Keratinocyte (primary cell): ENCODE measurements around the gene TEX51. TPM values are rescaled to one million over a fixed set of nuclear protein-coding genes. Genes with fewer than 3 reads are reported as not detected.

Experiments
- DNase-seq: peaks from one replicate; pipeline ENCODE4 v3.0.0-alpha.2; 2011; ENCODE audit warnings: low read depth, missing footprints, low spot score
- FAIRE-seq: peaks from 2 replicates; lab custom pipeline; 2011; peaks lifted over from hg19 to GRCh38; lab: Jason Lieb, UNC
- H2AFZ ChIP-seq: 2 replicates; pipeline ENCODE4 v1.6.0; 2012; ENCODE audit warnings: low read length, control low read depth, inconsistent platforms; ENCODE audit not compliant: control insufficient read depth
- H3K27ac ChIP-seq: 2 replicates; pipeline ENCODE4 v1.5.1; 2011; ENCODE audit warnings: low read length; ENCODE audit not compliant: control insufficient read depth, insufficient read depth
- H3K27me3 ChIP-seq: 3 replicates; pipeline ENCODE4 v1.6.0; 2011; ENCODE audit warnings: low read length; ENCODE audit not compliant: control insufficient read depth, insufficient read depth; ENCODE audit errors: extremely low read depth
- H3K36me3 ChIP-seq, 2 experiments: 2 replicates in 1 of 2; 3 replicates in 1 of 2; pipeline ENCODE4 v1.5.1; 2011; ENCODE audit warnings: low read length in 2 of 2, mild to moderate bottlenecking in 1 of 2; ENCODE audit not compliant: control insufficient read depth in 2 of 2, insufficient read depth in 2 of 2; ENCODE audit errors: extremely low read depth in 1 of 2
- H3K4me1 ChIP-seq: 3 replicates; pipeline ENCODE4 v1.5.1; 2011; ENCODE audit warnings: low read length; ENCODE audit not compliant: control insufficient read depth, insufficient read depth; ENCODE audit errors: extremely low read depth
- H3K4me2 ChIP-seq: 3 replicates; pipeline ENCODE4 v1.6.0; 2011; ENCODE audit warnings: low read depth, low read length; ENCODE audit not compliant: control insufficient read depth, insufficient read depth; ENCODE audit errors: extremely low read depth
- H3K4me3 ChIP-seq, 3 experiments: fragments of 200-600 bp in 1 of 3; sonication (generic) in 1 of 3; 2 replicates in 2 of 3; 3 replicates in 1 of 3; pipeline ENCODE4 v1.5.1; 2011 to 2016; ENCODE audit warnings: low read length in 3 of 3, mild to moderate bottlenecking in 3 of 3, control low read depth in 2 of 3, inconsistent platforms in 1 of 3, low read depth in 1 of 3, mixed read lengths in 1 of 3, mixed run types in 1 of 3, moderate library complexity in 1 of 3; ENCODE audit not compliant: control insufficient read depth in 2 of 3, insufficient read depth in 2 of 3; ENCODE audit errors: extremely low read depth in 1 of 3
- H3K79me2 ChIP-seq: 2 replicates; pipeline ENCODE4 v1.6.0; 2012; ENCODE audit warnings: low read length; ENCODE audit not compliant: control insufficient read depth, insufficient read depth
- H3K9ac ChIP-seq: 3 replicates; pipeline ENCODE4 v1.6.0; 2011; ENCODE audit warnings: low read length; ENCODE audit not compliant: control insufficient read depth, insufficient read depth; ENCODE audit errors: extremely low read depth
- H3K9me1 ChIP-seq: 3 replicates; pipeline ENCODE4 v1.6.0; 2011; ENCODE audit warnings: low read length; ENCODE audit not compliant: control insufficient read depth, insufficient read depth; ENCODE audit errors: extremely low read depth
- H3K9me3 ChIP-seq: 2 replicates; pipeline ENCODE4 v1.5.1; 2012; ENCODE audit warnings: low read depth, low read length; ENCODE audit not compliant: control insufficient read depth
- H4K20me1 ChIP-seq: 3 replicates; pipeline ENCODE4 v1.6.0; 2011; ENCODE audit warnings: low read length; ENCODE audit not compliant: control insufficient read depth, insufficient read depth; ENCODE audit errors: extremely low read depth
- EZH2 ChIP-seq: IDR thresholded peaks from one replicate; pipeline ENCODE4 v1.6.1; 2012; ENCODE audit warnings: inconsistent platforms, mild to moderate bottlenecking, low read length, moderate library complexity
- dilution Hi-C: fragments of 300-500 bp; cut with MboI; formaldehyde crosslinking; loops from one replicate; pipeline ENCODE4 v1.7.0; 2020; ENCODE audit warnings: low sequenced_read_pairs; ENCODE audit not compliant: extremely low pct_ligation_motif_present
- polyA plus RNA-seq, 5 experiments: library from polyadenylated mRNA; depleted of rRNA in 3 of 5; stranded (reverse) in 3 of 5; stranded (forward) in 1 of 5; unstranded in 1 of 5; fragments of >200 nt; gene quantifications; 1 replicate in 1 of 5; 2 replicates in 3 of 5; 3 replicates in 1 of 5; pipeline versions ENCODE4 v1.2.1 to v1.2.3, GENCODE V29; 2011 to 2012; ENCODE audit warnings: missing spikeins in 2 of 5, low read depth in 1 of 5, low replicate concordance in 1 of 5
- TF ChIP-seq, protein P1 (sequence below), 3 experiments: IDR thresholded peaks in 1 of 3; conservative IDR thresholded peaks in 1 of 3; optimal IDR thresholded peaks in 1 of 3; 2 replicates in 2 of 3; 3 replicates in 1 of 3; pipeline versions ENCODE3 to v1.5.1; 2011; ENCODE audit warnings: low read length in 3 of 3, mild to moderate bottlenecking in 3 of 3, moderate library complexity in 2 of 3, control low read depth in 1 of 3, inconsistent platforms in 1 of 3; ENCODE audit not compliant: insufficient read depth in 2 of 3; ENCODE audit errors: extremely low read depth in 1 of 3

Gene TEX51
- polyA plus RNA-seq, 1 donor (not counting 4 experiments of a cell fraction or from before 2014, with no cell fraction given), result not detected

DNA sequence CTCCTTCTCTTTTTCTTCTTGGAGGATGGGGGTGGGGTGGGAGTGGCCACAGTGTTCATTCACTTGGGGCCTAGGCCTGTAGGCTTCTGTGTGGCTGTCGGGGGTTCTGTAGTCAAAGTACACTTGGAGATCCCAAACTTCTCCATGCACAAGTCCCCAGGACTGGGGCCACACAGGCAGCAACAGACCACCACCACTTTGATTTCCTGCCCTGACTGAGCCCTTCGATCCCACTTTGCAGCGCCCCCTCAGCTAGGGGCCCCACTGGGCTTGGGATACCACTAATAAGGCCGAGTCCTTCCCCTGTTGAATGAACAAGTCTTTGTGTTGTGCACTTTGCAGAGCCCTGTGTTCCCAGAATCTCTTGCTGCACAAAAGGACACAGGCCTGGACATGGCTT is 5.5 kb upstream of the TEX51 start:
- Histone ChIP-seq H3K9ac (no peak overlapping the region), H3K27me3 (no peaks in the 10 kb centered on the region), H3K36me3 (no peaks in the 10 kb centered on the region), H3K9me1 (no peaks in the 10 kb centered on the region), H3K4me3 (no peak overlapping the region), H3K9me3 (no peaks in the 10 kb centered on the region), H3K27ac (no peak overlapping the region), H3K79me2 (no peaks in the 10 kb centered on the region), H4K20me1 (no peaks in the 10 kb centered on the region), H3K4me1 (no peaks in the 10 kb centered on the region), H3K4me2 (no peak overlapping the region), H2AFZ (no peak overlapping the region)
- dilution Hi-C loops, result no loop called here
- FAIRE-seq (no peak), DNase-seq (no peak)
- no peak for TF ChIP-seq EZH2
- TF ChIP-seq, protein P1, sequence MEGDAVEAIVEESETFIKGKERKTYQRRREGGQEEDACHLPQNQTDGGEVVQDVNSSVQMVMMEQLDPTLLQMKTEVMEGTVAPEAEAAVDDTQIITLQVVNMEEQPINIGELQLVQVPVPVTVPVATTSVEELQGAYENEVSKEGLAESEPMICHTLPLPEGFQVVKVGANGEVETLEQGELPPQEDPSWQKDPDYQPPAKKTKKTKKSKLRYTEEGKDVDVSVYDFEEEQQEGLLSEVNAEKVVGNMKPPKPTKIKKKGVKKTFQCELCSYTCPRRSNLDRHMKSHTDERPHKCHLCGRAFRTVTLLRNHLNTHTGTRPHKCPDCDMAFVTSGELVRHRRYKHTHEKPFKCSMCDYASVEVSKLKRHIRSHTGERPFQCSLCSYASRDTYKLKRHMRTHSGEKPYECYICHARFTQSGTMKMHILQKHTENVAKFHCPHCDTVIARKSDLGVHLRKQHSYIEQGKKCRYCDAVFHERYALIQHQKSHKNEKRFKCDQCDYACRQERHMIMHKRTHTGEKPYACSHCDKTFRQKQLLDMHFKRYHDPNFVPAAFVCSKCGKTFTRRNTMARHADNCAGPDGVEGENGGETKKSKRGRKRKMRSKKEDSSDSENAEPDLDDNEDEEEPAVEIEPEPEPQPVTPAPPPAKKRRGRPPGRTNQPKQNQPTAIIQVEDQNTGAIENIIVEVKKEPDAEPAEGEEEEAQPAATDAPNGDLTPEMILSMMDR (optimal IDR thresholded peaks at IDR 0.05 in 1 of 3, IDR thresholded peaks at IDR 0.05 in 1 of 3, conservative IDR thresholded peaks at IDR 0.05 in 1 of 3; ENCODE audit: extremely low read depth in 1 of 3, insufficient read depth in 2 of 3, low read length in 3 of 3), result no peak

DNA sequence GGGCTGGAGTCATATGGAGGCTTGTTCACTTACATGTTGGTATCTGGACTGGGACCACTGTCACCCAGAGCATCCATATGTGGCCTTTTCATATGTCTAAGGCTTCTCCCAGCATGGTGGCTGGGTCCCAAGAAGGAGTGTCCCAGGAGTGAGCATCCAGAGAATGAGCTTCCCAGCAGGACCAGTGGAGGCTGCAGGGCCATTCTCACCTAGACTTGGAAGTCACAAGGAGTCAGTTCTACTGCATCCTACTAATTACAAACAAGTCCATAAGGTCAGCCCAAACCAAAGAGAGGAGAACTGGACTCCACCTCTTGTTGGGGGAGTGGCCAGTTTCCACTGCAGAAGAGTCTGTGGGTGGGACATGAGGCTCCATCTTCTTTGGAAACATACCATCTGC is 5.1 kb upstream of the TEX51 start:
- no peaks in the 10 kb centered on the region for H3K9me3 ChIP-seq
- H3K9me1 ChIP-seq, result no peaks in the 10 kb centered on the region
- no peak overlapping the region for H3K4me3 ChIP-seq
- H4K20me1 ChIP-seq, result no peaks in the 10 kb centered on the region
- H3K36me3 ChIP-seq, result no peaks in the 10 kb centered on the region
- no peak for FAIRE-seq
- no peak overlapping the region for H2AFZ ChIP-seq
- DNase-seq, result no peak
- H3K9ac ChIP-seq, result no peak overlapping the region
- no peaks in the 10 kb centered on the region for H3K27me3 ChIP-seq
- dilution Hi-C loops, result no loop called here
- H3K79me2 ChIP-seq, result no peaks in the 10 kb centered on the region
- no peak overlapping the region for H3K4me2 ChIP-seq
- TF ChIP-seq, protein P1 (optimal IDR thresholded peaks at IDR 0.05 in 1 of 3, IDR thresholded peaks at IDR 0.05 in 1 of 3, conservative IDR thresholded peaks at IDR 0.05 in 1 of 3; ENCODE audit: extremely low read depth in 1 of 3, insufficient read depth in 2 of 3, low read length in 3 of 3), result no peak
- H3K4me1 ChIP-seq, result no peaks in the 10 kb centered on the region
- no peak overlapping the region for H3K27ac ChIP-seq
